Colonic mucosa (tissue), 4 donors: ENCODE data around the gene LEMD2. TPM values are rescaled to one million over a fixed set of nuclear protein-coding genes. Genes with fewer than 3 reads are reported as not detected.

Experiments
- DNase-seq: peaks from one replicate; pipeline ENCODE4 v3.0.0-alpha.2; 2020
- H3K27ac ChIP-seq: fragments of 200-600 bp; one replicate; pipeline ENCODE4 v1.8.0; 2021
- H3K27me3 ChIP-seq: fragments of 200-600 bp; one replicate; pipeline ENCODE4 v1.8.0; 2021
- H3K36me3 ChIP-seq: fragments of 200-600 bp; one replicate; pipeline ENCODE4 v1.8.0; 2021
- H3K4me1 ChIP-seq: fragments of 200-600 bp; one replicate; pipeline ENCODE4 v1.8.0; 2021; ENCODE audit warnings: mild to moderate bottlenecking
- H3K4me3 ChIP-seq: fragments of 200-600 bp; one replicate; pipeline ENCODE4 v1.8.0; 2021
- H3K9ac ChIP-seq, 2 donors: one replicate each; pipeline ENCODE4 v1.7.0; 2013; ENCODE audit warnings: control low read depth in 2 of 2, low read depth in 2 of 2, low read length in 2 of 2
- H3K9me3 ChIP-seq: fragments of 200-600 bp; one replicate; pipeline ENCODE4 v1.8.0; 2021
- CTCF ChIP-seq: fragments of 200-600 bp; IDR thresholded peaks from one replicate; pipeline ENCODE4 v1.8.0; 2022; ENCODE audit warnings: antibody characterized with exemption, mild to moderate bottlenecking
- intact Hi-C: fragments of 100-400 bp; cut with DNase I; formaldehyde crosslinking; loops from one replicate; pipeline ENCODE4 v1.14.1; 2022
- total RNA-seq, 2 donors: library from RNA; stranded (reverse); fragmentation: NEBNext Ultra II Directional in 1 of 2; extraction: Animal tissue kit (Norgen Biotek cat#: 25700) in 1 of 2; gene quantifications; one replicate each; pipeline ENCODE4 v1.2.1, GENCODE V29; 2021
- donor health status: healthy.
- donor health status: DM: no; HTN: no; CAD: no.
- donor health status: DM: no; HTN: no; CAD: no.

The LEMD2 gene
- total RNA-seq, 2 donors from 2014 or later, result 61.6 to 68.1 TPM

GRCh38 chr6:33721508-33721907, 67.4 kb downstream of the LEMD2 start:
- H3K27ac ChIP-seq, result no peak overlapping the region

More at GRCh38 chr6:33721508-33721907, 67.4 kb downstream of the LEMD2 start:
- Histone ChIP-seq H3K36me3 (no peaks in the 10 kb centered on the region), H3K4me1 (no peaks in the 10 kb centered on the region), H3K9me3 (no peaks in the 10 kb centered on the region), H3K9ac (no peak overlapping the region), H3K4me3 (no peak overlapping the region), H3K27me3 (no peaks in the 10 kb centered on the region)
- no peak for TF ChIP-seq CTCF
- intact Hi-C loops, result no loop called here
- DNase-seq, result no peak

Other genes with a start within 250 kb of the LEMD2 start
- gene BAK1, start 208.9 kb downstream of the LEMD2 start, total RNA-seq, result 10 to 100 TPM; 72.1 to 76.6 TPM
- 100 to 1,000 TPM in 1 of 2 donors, 10 to 100 TPM in 1; 86.2 to 119 TPM for gene ITPR3, start 167.8 kb downstream of the LEMD2 start, total RNA-seq
- gene UQCC2, start 77.4 kb downstream of the LEMD2 start, total RNA-seq, result 10 to 100 TPM; 45.0 to 81.7 TPM
- gene IP6K3, start 42.2 kb downstream of the LEMD2 start, total RNA-seq, result under 1 TPM; 0.17 to 0.29 TPM
- gene MLN, start 14.9 kb upstream of the LEMD2 start, total RNA-seq, result under 1 TPM in 1 of 2 donors, not detected in 1; 0.48 TPM